HG02938 (cell line): ENCODE results near the gene MTMR12.
A peak's percentile ranks its signal among the peaks of the same experiment; 100 is the strongest.

Experiments
- ATAC-seq: cut with Tn5 transposase; IDR thresholded peaks from one replicate; pipeline ENCODE4 v1.9.1; 2021; ENCODE audit warnings: mild to moderate bottlenecking, moderate library complexity; ENCODE audit not compliant: unreplicated experiment

MTMR12 gene

GRCh38 chr5:32206053-32206452 is 106.7 kb downstream of the MTMR12 start:
- no peak for ATAC-seq

GRCh38 chr5:32202394-32202793 is 110.3 kb downstream of the MTMR12 start:
- no peak for ATAC-seq

GRCh38 chr5:32201122-32201753 is 111.5 kb downstream of the MTMR12 start:
- ATAC-seq: no peak

- ATAC-seq: no peak
Measured at GRCh38 chr5:32197032-32197431, 115.7 kb downstream of the MTMR12 start.

- no peak for ATAC-seq
Measured at GRCh38 chr5:32195265-32195664, 117.5 kb downstream of the MTMR12 start.

- ATAC-seq: no peak
Measured at GRCh38 chr5:32193591-32193990, 119.1 kb downstream of the MTMR12 start.

GRCh38 chr5:32190095-32190494 is 122.6 kb downstream of the MTMR12 start:
- ATAC-seq: no peak

- no peak for ATAC-seq
Measured at GRCh38 chr5:32187675-32188074, 125.1 kb downstream of the MTMR12 start.

GRCh38 chr5:32182463-32183063 is 130.2 kb downstream of the MTMR12 start:
- peak; percentile 77 for ATAC-seq
